Stimulated activated CD4-positive, alpha-beta T cell treated with anti-CD3 and anti-CD28 coated beads, Interleukin-4, amount 100 ng/mL, for 24 hours (primary cell): Measurements from ENCODE around the gene SCAND1.
"Not testable (repeated sequence)": the region's sequence is repeated elsewhere in the genome, so short reads cannot be mapped to it uniquely, and the experiment has no call there.

Experiments
- DNase-seq: peaks from one replicate; pipeline ENCODE4 v3.0.0-alpha.2; 2020

Gene SCAND1

GRCh38 chr20:35954200-35954906, at the start of gene SCAND1:
TSS of gene SCAND1 (minus strand) at chr20:35954502. CDS start at chr20:35954284, 218 bp downstream.
- peak; percentile 98 for DNase-seq

GRCh38 chr20:36004045-36004444, 49.7 kb upstream of the SCAND1 start:
- no peak for DNase-seq

GRCh38 chr20:36002855-36003254, 48.6 kb upstream of the SCAND1 start:
- DNase-seq = no peak

- DNase-seq = not testable (repeated sequence)
These were observed 47.0 kb upstream of the SCAND1 start for GRCh38 chr20:36001331-36001730.

- not testable (repeated sequence) for DNase-seq
These were observed 42.2 kb upstream of the SCAND1 start for GRCh38 chr20:35996492-35996891.

GRCh38 chr20:35994994-35995453, 40.7 kb upstream of the SCAND1 start:
- peak; percentile 83 for DNase-seq

GRCh38 chr20:35992713-35993335, 38.5 kb upstream of the SCAND1 start:
- DNase-seq = peak; percentile 45

- DNase-seq = peak; percentile 9
These were observed 37.0 kb upstream of the SCAND1 start for GRCh38 chr20:35991142-35991771.

GRCh38 chr20:35988910-35989463, 34.7 kb upstream of the SCAND1 start:
- DNase-seq = no peak

GRCh38 chr20:35985806-35986205, 31.5 kb upstream of the SCAND1 start:
- DNase-seq = no peak

GRCh38 chr20:35984382-35984781, 30.1 kb upstream of the SCAND1 start:
- DNase-seq = no peak

GRCh38 chr20:35981969-35982368, 27.7 kb upstream of the SCAND1 start:
- no peak for DNase-seq

- no peak for DNase-seq
These were observed 25.2 kb upstream of the SCAND1 start for GRCh38 chr20:35979544-35979943.

- no peak for DNase-seq
These were observed 23.8 kb upstream of the SCAND1 start for GRCh38 chr20:35978041-35978513.

- no peak for DNase-seq
These were observed 21.5 kb upstream of the SCAND1 start for GRCh38 chr20:35975576-35976373.

- DNase-seq = no peak
These were observed 20.0 kb upstream of the SCAND1 start for GRCh38 chr20:35974256-35974655.

GRCh38 chr20:35972462-35972861, 18.2 kb upstream of the SCAND1 start:
- no peak for DNase-seq

GRCh38 chr20:35971981-35972380, 17.7 kb upstream of the SCAND1 start:
- DNase-seq = no peak

- DNase-seq = no peak
These were observed 14.6 kb upstream of the SCAND1 start for GRCh38 chr20:35968930-35969329.

GRCh38 chr20:35967979-35968640, 13.8 kb upstream of the SCAND1 start, which contains the start of gene CNBD2:
TSS of gene CNBD2 (plus strand) at chr20:35968590. CDS start at chr20:35968763, 173 bp downstream.
- no peak for DNase-seq

- DNase-seq = no peak
These were observed 9.6 kb upstream of the SCAND1 start for GRCh38 chr20:35963878-35964277.

- DNase-seq = not testable (repeated sequence)
These were observed 5.0 kb upstream of the SCAND1 start for GRCh38 chr20:35959291-35959690.
